HCT116 (cell line): ENCODE data around the gene SMC6. TPM values are rescaled to one million over a fixed set of nuclear protein-coding genes. Genes with fewer than 3 reads are reported as not detected.

Source experiments
- ATAC-seq: fragments of 200-7000 bp; cut with Tn5 transposase; 2 replicates; pipeline ENCODE4 v1.9.1; 2020; ENCODE audit warnings: mild to moderate bottlenecking, moderate library complexity
- BruUV-seq: library from RNA; stranded (reverse); fragments of 400-500 nt; replicated peaks from 2 replicates; lab custom pipeline; 2021; lab: Mats Ljungman, UMichigan
- CTCF ChIA-PET: fragments of 300-600 bp; sonication (Branson Sonifier 250); formaldehyde crosslinking; loops from one replicate; lab custom pipeline; 2021; ENCODE audit warnings: antibody characterized with exemption; lab: Charles Lee
- POLR2A ChIA-PET: fragments of 300-600, 350-600 bp; sonication (Branson Sonifier 250); formaldehyde crosslinking; loops from one replicate; lab custom pipeline; 2021; ENCODE audit warnings: antibody characterized with exemption; lab: Charles Lee
- RAD21 ChIA-PET, 2 experiments: fragments of 300-600 bp; sonication (Branson Sonifier 250); formaldehyde crosslinking; loops; one replicate each; lab custom pipeline; 2023; ENCODE audit warnings: low total read pairs in 2 of 2; ENCODE audit not compliant: uncharacterized antibody in 2 of 2, unreplicated experiment in 2 of 2, low non-redundant PET in 1 of 2; lab: Charles Lee
- DNase-seq: peaks from one replicate; pipeline ENCODE4 v3.0.0-alpha.2; 2010; ENCODE audit warnings: low read depth, low spot score
- H2AFZ ChIP-seq: fragments of 200-600 bp; shearing (Covaris generic), sonication (generic); 2 replicates; pipeline ENCODE4 v1.6.1; 2017; ENCODE audit warnings: low read depth, mixed run types, mixed read lengths, antibody characterized with exemption, low read length; ENCODE audit not compliant: poor library complexity, severe bottlenecking
- H3K27ac ChIP-seq: 2 replicates; pipeline ENCODE4 v1.5.1; 2012; ENCODE audit warnings: low read depth, low read length
- H3K27me3 ChIP-seq: fragments of 200-600 bp; sonication (generic); 2 replicates; pipeline ENCODE4 v1.6.1; 2016; ENCODE audit warnings: mixed run types, low read length, mixed read lengths; ENCODE audit not compliant: insufficient read depth
- H3K36me3 ChIP-seq, 2 experiments: fragments of 200-500 bp in 1 of 2; fragments of 200-600 bp in 1 of 2; sonication (Bioruptor generic) in 1 of 2; sonication (generic) in 1 of 2; 2 replicates each; pipeline versions ENCODE4 v1.5.1 to v1.6.1; 2014 to 2016; ENCODE audit warnings: low read length in 2 of 2, inconsistent platforms in 1 of 2, mixed read lengths in 1 of 2, mixed run types in 1 of 2; ENCODE audit not compliant: insufficient read depth in 2 of 2, control insufficient read depth in 1 of 2
- H3K4me1 ChIP-seq, 2 experiments: fragments of 200-600 bp in 1 of 2; sonication (generic) in 1 of 2; 2 replicates each; pipeline versions ENCODE4 v1.5.1 to v1.6.1; 2012 to 2017; ENCODE audit warnings: low read length in 2 of 2, inconsistent platforms in 1 of 2, mild to moderate bottlenecking in 1 of 2, mixed read lengths in 1 of 2, mixed run types in 1 of 2, moderate library complexity in 1 of 2; ENCODE audit not compliant: insufficient read depth in 2 of 2, control insufficient read depth in 1 of 2
- H3K4me2 ChIP-seq: fragments of 200-600 bp; sonication (generic); 2 replicates; pipeline ENCODE4 v1.6.1; 2017; ENCODE audit warnings: mixed run types, low read length, mixed read lengths
- H3K4me3 ChIP-seq, 2 experiments: fragments of 200-600 bp in 1 of 2; sonication (generic) in 1 of 2; replicated peaks in 1 of 2; 2 replicates each; pipeline ENCODE4 v1.5.1; 2011 to 2016; ENCODE audit warnings: low read length in 2 of 2, control low read depth in 1 of 2, low read depth in 1 of 2, mild to moderate bottlenecking in 1 of 2, mixed read lengths in 1 of 2, mixed run types in 1 of 2
- H3K79me2 ChIP-seq: fragments of 200-600 bp; sonication (generic); 2 replicates; pipeline ENCODE4 v1.6.1; 2017; ENCODE audit warnings: mild to moderate bottlenecking, mixed run types, low read length, moderate library complexity, mixed read lengths; ENCODE audit not compliant: insufficient read depth
- H3K9ac ChIP-seq: fragments of 200-600 bp; sonication (generic); 2 replicates; pipeline ENCODE4 v1.6.1; 2016; ENCODE audit warnings: low read length, mixed read lengths
- H3K9me2 ChIP-seq: fragments of 200-600 bp; sonication (generic), shearing (Covaris generic); 2 replicates; pipeline ENCODE4 v1.6.1; 2017; ENCODE audit warnings: mixed run types, mild to moderate bottlenecking, moderate library complexity; ENCODE audit not compliant: insufficient read depth
- H3K9me3 ChIP-seq, 2 experiments: fragments of 200-500 bp in 1 of 2; fragments of 200-600 bp in 1 of 2; sonication (Bioruptor generic) in 1 of 2; sonication (generic) in 1 of 2; 2 replicates each; pipeline ENCODE4 v1.6.1; 2014 to 2017; ENCODE audit warnings: low read length in 2 of 2, mixed read lengths in 2 of 2, inconsistent platforms in 1 of 2, low read depth in 1 of 2, mild to moderate bottlenecking in 1 of 2, mixed run types in 1 of 2, moderate library complexity in 1 of 2; ENCODE audit not compliant: control insufficient read depth in 1 of 2, insufficient read depth in 1 of 2
- H4K20me1 ChIP-seq: fragments of 200-600 bp; sonication (generic), shearing (Covaris generic); 2 replicates; pipeline ENCODE4 v1.6.1; 2017; ENCODE audit warnings: mixed run types, mild to moderate bottlenecking, moderate library complexity; ENCODE audit not compliant: insufficient read depth
- CBX3 ChIP-seq: IDR thresholded peaks from 2 replicates; pipeline ENCODE4 v1.6.1; 2012; ENCODE audit warnings: low read depth
- EGR1 ChIP-seq: IDR thresholded peaks from 2 replicates; pipeline ENCODE4 v1.6.1; 2012; ENCODE audit warnings: low read depth
- ELF1 ChIP-seq: IDR thresholded peaks from 2 replicates; pipeline ENCODE4 v1.6.1; 2012; ENCODE audit warnings: low read depth, borderline replicate concordance
- EZH2phosphoT487 ChIP-seq: fragments of 200-600 bp; IDR thresholded peaks from 2 replicates; pipeline ENCODE4 v1.6.1; 2018; ENCODE audit warnings: antibody characterized with exemption, borderline replicate concordance
- JUND ChIP-seq: IDR thresholded peaks from 2 replicates; pipeline ENCODE4 v1.6.1; 2012
- SIN3A ChIP-seq: IDR thresholded peaks from 2 replicates; pipeline ENCODE4 v1.6.1; 2012; ENCODE audit warnings: low read depth
- SRF ChIP-seq: IDR thresholded peaks from 2 replicates; pipeline ENCODE4 v1.6.1; 2012; ENCODE audit warnings: low read depth
- TCF7L2 ChIP-seq: IDR thresholded peaks from 2 replicates; pipeline ENCODE4 v1.7.0; 2011; ENCODE audit warnings: borderline replicate concordance, inconsistent platforms; ENCODE audit not compliant: insufficient read depth, insufficient read length; ENCODE audit errors: extremely low read depth
- ZFX ChIP-seq: fragments of 450-650 bp; IDR thresholded peaks from 2 replicates; pipeline ENCODE4 v1.6.1; 2017
- ZNF274 ChIP-seq: fragments of 200-500 bp; sonication (Bioruptor generic); IDR thresholded peaks from 2 replicates; pipeline ENCODE4 v1.6.1; 2014; ENCODE audit warnings: mild to moderate bottlenecking, low read depth, low read length, inconsistent platforms
- intact Hi-C: fragments of 100-400 bp; cut with micrococcal nuclease; formaldehyde crosslinking; loops from 2 replicates; pipeline ENCODE4 v1.10.0; 2022
- total RNA-seq: library from RNA; stranded (reverse); gene quantifications from one replicate; pipeline ENCODE4 v1.2.1, GENCODE V29; 2021; ENCODE audit not compliant: unreplicated experiment

SMC6 gene
- total RNA-seq, 1 experiment from 2014 or later, result 26.4 TPM

- H3K79me2 ChIP-seq, result no peaks in the 10 kb centered on the region
- RAD21 ChIA-PET, result no interaction called here
- intact Hi-C loops, result no loop called here
- no peak overlapping the region for H3K9ac ChIP-seq
- DNase-seq (no peak), ATAC-seq (no peak)
- no TSS peak for BruUV-seq
- H3K36me3 ChIP-seq, result no peaks in the 10 kb centered on the region
- H3K27me3 ChIP-seq, result no peaks in the 10 kb centered on the region
- H4K20me1 ChIP-seq, result no peaks in the 10 kb centered on the region
- peaks cover 2 to 23% of the 10 kb centered on the region in 2 experiments; a peak in 2 of 4 replicates for H3K4me1 ChIP-seq
- no peak overlapping the region for H3K4me2 ChIP-seq
- H3K4me3 ChIP-seq, result no peak overlapping the region
- H3K9me3 ChIP-seq, result no peaks in the 10 kb centered on the region
- H2AFZ ChIP-seq, result no peak overlapping the region
- no peaks in the 10 kb centered on the region for H3K9me2 ChIP-seq
- CTCF ChIA-PET, result no interaction called here
- TF ChIP-seq ZFX, result no peak
- TF ChIP-seq ELF1, result no peak
- no peak for TF ChIP-seq ZNF274
- no peak for TF ChIP-seq CBX3
- TF ChIP-seq JUND, result no peak
- TF ChIP-seq TCF7L2, result no peak
- TF ChIP-seq EZH2phosphoT487, result no peak
- TF ChIP-seq SRF, result no peak
- TF ChIP-seq, all 23 proteins: peak for 0
- no peak overlapping the region for H3K27ac ChIP-seq
- POLR2A ChIA-PET, result no interaction called here
These were observed 104.6 kb downstream of the SMC6 start for GRCh38 chr2:17649026-17649425.

GRCh38 chr2:17648581-17648980 lies 105.0 kb downstream of the SMC6 start:
- Histone ChIP-seq H3K4me2 (no peak overlapping the region), H3K9me2 (no peaks in the 10 kb centered on the region), H3K9ac (no peak overlapping the region), H3K4me1 (peaks cover 3 to 27% of the 10 kb centered on the region in 2 experiments), H2AFZ (no peak overlapping the region), H3K27me3 (no peaks in the 10 kb centered on the region), H3K4me3 (no peak overlapping the region), H3K9me3 (no peaks in the 10 kb centered on the region), H3K36me3 (no peaks in the 10 kb centered on the region), H3K27ac (no peak overlapping the region), H4K20me1 (no peaks in the 10 kb centered on the region), H3K79me2 (no peaks in the 10 kb centered on the region)
- RAD21 ChIA-PET, result no interaction called here
- intact Hi-C loops, result no loop called here
- DNase-seq (no peak), ATAC-seq (no peak)
- POLR2A ChIA-PET, result no interaction called here
- no TSS peak for BruUV-seq
- CTCF ChIA-PET, result no interaction called here
- no peak for TF ChIP-seq SIN3A
- TF ChIP-seq TCF7L2, result no peak
- TF ChIP-seq EGR1, result no peak
